OCI-LY3 (cell line): Measurements from ENCODE around the gene GORAB.

Experiments
- H2AFZ ChIP-seq: fragments of 200-600, 300-600 bp; shearing (Covaris generic); 2 replicates; pipeline ENCODE4 v1.6.0; 2014; ENCODE audit warnings: antibody characterized with exemption, low read depth, low read length
- H3K27ac ChIP-seq: fragments of 200-600, 300-600 bp; sonication (generic); 2 replicates; pipeline ENCODE4 v1.5.1; 2014; ENCODE audit warnings: mild to moderate bottlenecking, low read length, moderate library complexity, mixed read lengths
- H3K27me3 ChIP-seq: fragments of 200-600, 300-600 bp; sonication (generic); 2 replicates; pipeline ENCODE4 v1.6.1; 2014; ENCODE audit warnings: low read depth, low read length, mixed read lengths
- H3K36me3 ChIP-seq: fragments of 200-600, 300-600 bp; sonication (generic); replicated peaks from 2 replicates; pipeline ENCODE3; 2014; ENCODE audit warnings: low read depth, low read length, mixed read lengths
- H3K4me1 ChIP-seq: fragments of 300-600, 200-600 bp; sonication (generic); 2 replicates; pipeline ENCODE4 v1.6.1; 2014; ENCODE audit warnings: low read length, mixed read lengths
- H3K4me2 ChIP-seq: fragments of 200-600, 300-600 bp; sonication (generic); 2 replicates; pipeline ENCODE4 v1.6.1; 2014; ENCODE audit warnings: low read length, mixed read lengths
- H3K4me3 ChIP-seq: fragments of 300-600, 200-600 bp; sonication (generic); 2 replicates; pipeline ENCODE4 v1.5.1; 2014; ENCODE audit warnings: antibody characterized with exemption, mild to moderate bottlenecking, low read length, moderate library complexity
- H3K79me2 ChIP-seq: fragments of 300-600, 200-600 bp; shearing (Covaris generic); 2 replicates; pipeline ENCODE4 v1.6.1; 2014; ENCODE audit warnings: mild to moderate bottlenecking, low read length, mixed read lengths
- H3K9ac ChIP-seq: fragments of 300-600, 200-600 bp; shearing (Covaris generic); 2 replicates; pipeline ENCODE4 v1.6.0; 2014; ENCODE audit warnings: mild to moderate bottlenecking, low read length, moderate library complexity
- H3K9me3 ChIP-seq: fragments of 200-600, 300-600 bp; shearing (Covaris generic); 2 replicates; pipeline ENCODE4 v1.6.1; 2014; ENCODE audit warnings: low read length, mixed read lengths; ENCODE audit not compliant: insufficient read depth
- H4K20me1 ChIP-seq: fragments of 200-600, 300-600 bp; sonication (generic); 2 replicates; pipeline ENCODE4 v1.6.1; 2016; ENCODE audit warnings: low read length, mixed read lengths; ENCODE audit not compliant: insufficient read depth
- CTCF ChIP-seq: fragments of 200-600, 300-600 bp; sonication (generic); IDR thresholded peaks from 2 replicates; pipeline ENCODE4 v1.5.1; 2014; ENCODE audit warnings: antibody characterized with exemption, low read length, low read depth
- EZH2phosphoT487 ChIP-seq: fragments of 200-600 bp; shearing (Covaris generic); IDR thresholded peaks from 2 replicates; pipeline ENCODE4 v1.6.1; 2018; ENCODE audit warnings: antibody characterized with exemption, mixed run types, low read depth

The GORAB gene

GRCh38 chr1:170537798-170538503 lies 6.0 kb downstream of the GORAB start:
- Histone ChIP-seq H3K4me1 (peaks cover 78% of the 10 kb centered on the region), H3K36me3 (peaks cover 67% of the 10 kb centered on the region), H3K9ac (peak overlapping the region; percentile 48), H3K79me2 (peaks cover 56% of the 10 kb centered on the region), H3K4me2 (peak overlapping the region; percentile 69), H3K4me3 (peak overlapping the region; percentile 47), H3K27me3 (no peaks in the 10 kb centered on the region), H2AFZ (no peak overlapping the region), H3K9me3 (no peaks in the 10 kb centered on the region), H4K20me1 (no peaks in the 10 kb centered on the region), H3K27ac (peak overlapping the region; percentile 90)
- TF ChIP-seq CTCF (no peak), EZH2phosphoT487 (no peak)

- Histone ChIP-seq H4K20me1 (no peaks in the 10 kb centered on the region), H3K27ac (peak overlapping the region; percentile 90), H3K36me3 (peaks cover 70% of the 10 kb centered on the region), H3K4me2 (peak overlapping the region; percentile 69), H3K4me3 (peak overlapping the region; percentile 47), H3K4me1 (peaks cover 71% of the 10 kb centered on the region), H3K9me3 (no peaks in the 10 kb centered on the region), H2AFZ (no peak overlapping the region), H3K27me3 (no peaks in the 10 kb centered on the region), H3K79me2 (peaks cover 49% of the 10 kb centered on the region), H3K9ac (peak overlapping the region; percentile 48)
- no peak for TF ChIP-seq EZH2phosphoT487
- TF ChIP-seq CTCF, result no peak
Observed at GRCh38 chr1:170538687-170539086, 6.7 kb downstream of the GORAB start.

GRCh38 chr1:170539154-170539553 lies 7.2 kb downstream of the GORAB start:
- TF ChIP-seq EZH2phosphoT487, result no peak
- Histone ChIP-seq H2AFZ (no peak overlapping the region), H3K27me3 (no peaks in the 10 kb centered on the region), H3K27ac (peak overlapping the region; percentile 90), H3K4me2 (peak overlapping the region; percentile 69), H4K20me1 (no peaks in the 10 kb centered on the region), H3K4me1 (peaks cover 66% of the 10 kb centered on the region), H3K9me3 (no peaks in the 10 kb centered on the region), H3K36me3 (peaks cover 70% of the 10 kb centered on the region), H3K9ac (peak overlapping the region; percentile 48; the same call in 1 of the 2 replicates), H3K79me2 (peaks cover 44% of the 10 kb centered on the region), H3K4me3 (peak overlapping the region; percentile 47)

- no peak overlapping the region for H3K4me3 ChIP-seq
- peaks cover 31% of the 10 kb centered on the region for H3K4me1 ChIP-seq
- no peaks in the 10 kb centered on the region for H4K20me1 ChIP-seq
- H3K27ac ChIP-seq, result no peak overlapping the region
- H3K9me3 ChIP-seq, result no peaks in the 10 kb centered on the region
- no peak overlapping the region for H2AFZ ChIP-seq
- H3K36me3 ChIP-seq, result peaks cover 85% of the 10 kb centered on the region
- peaks cover 5% of the 10 kb centered on the region; the same call in 1 of the 2 replicates for H3K79me2 ChIP-seq
- H3K4me2 ChIP-seq, result no peak overlapping the region
- H3K9ac ChIP-seq, result no peak overlapping the region
- H3K27me3 ChIP-seq, result no peaks in the 10 kb centered on the region
- TF ChIP-seq CTCF (no peak), EZH2phosphoT487 (no peak)
Observed at GRCh38 chr1:170544624-170545023, 12.7 kb downstream of the GORAB start.
